NB4 (cell line): Measurements from ENCODE around the gene S100A1.

Experiments used
- DNase-seq: peaks from one replicate; pipeline ENCODE4 v3.0.0; 2010; ENCODE audit warnings: low read depth
- H3K4me3 ChIP-seq: one replicate; pipeline ENCODE4 v1.5.1; 2011; ENCODE audit warnings: mild to moderate bottlenecking, low read depth, low read length, moderate library complexity
- CTCF ChIP-seq: IDR thresholded peaks from one replicate; pipeline ENCODE4 v1.5.1; 2012; ENCODE audit warnings: low read depth, low read length
- MAX ChIP-seq: IDR thresholded peaks from 2 replicates; pipeline ENCODE4 v1.6.1; 2011; ENCODE audit warnings: low read depth, low read length
- MYC ChIP-seq: IDR thresholded peaks from 2 replicates; pipeline ENCODE4 v1.6.1; 2011; ENCODE audit warnings: low read depth, low read length
- POLR2A ChIP-seq: IDR thresholded peaks from 2 replicates; pipeline ENCODE4 v1.6.1; 2011; ENCODE audit warnings: mild to moderate bottlenecking; ENCODE audit not compliant: insufficient read length; ENCODE audit errors: extremely low read depth

S100A1 gene

DNA sequence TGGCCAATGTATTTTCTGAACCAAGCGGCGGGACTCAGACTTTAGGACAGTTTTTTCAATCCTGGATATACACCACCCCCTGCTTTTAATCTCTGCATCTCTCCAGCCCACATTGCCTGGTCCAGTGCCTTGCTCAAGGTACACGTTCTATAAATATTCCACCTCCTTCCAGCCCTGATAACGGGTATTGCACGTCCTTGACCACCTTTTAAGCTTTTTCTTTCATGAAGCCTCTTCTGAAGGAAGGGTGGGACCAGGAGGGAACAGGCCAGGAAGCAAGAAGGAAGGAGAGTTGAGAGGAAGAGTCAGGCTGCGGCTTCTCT lies 18.7 kb upstream of the S100A1 start:
- no peak for DNase-seq
- H3K4me3 ChIP-seq: no peak overlapping the region

DNA sequence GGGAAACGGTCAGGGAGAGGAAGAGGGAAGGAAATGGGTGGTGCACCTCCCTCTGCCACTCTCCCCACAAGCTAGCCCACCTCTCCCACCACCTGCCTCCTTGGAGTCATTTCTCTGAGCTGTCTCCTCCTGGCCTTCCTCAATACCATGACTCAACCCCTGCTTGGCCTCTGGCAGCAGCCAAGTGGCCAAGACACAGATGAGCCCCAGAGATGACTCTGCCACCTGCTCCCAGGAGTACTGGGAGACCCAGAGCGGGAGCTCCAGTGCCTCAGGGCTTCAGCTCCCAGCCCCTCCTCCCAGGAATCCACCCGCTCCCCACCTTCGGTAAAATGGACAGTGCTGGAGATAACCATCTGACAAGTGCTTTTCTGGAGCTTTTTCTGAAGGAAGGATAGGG lies 17.9 kb upstream of the S100A1 start:
- no peak overlapping the region for H3K4me3 ChIP-seq
- TF ChIP-seq MYC (no peak), MAX (no peak), CTCF (no peak)

More for the DNA sequence above, 18.7 kb upstream of the S100A1 start:
- TF ChIP-seq CTCF (no peak), POLR2A (no peak), MYC (no peak), MAX (no peak)

GRCh38 chr1:153610811-153611301 lies 17.4 kb upstream of the S100A1 start:
- TF ChIP-seq POLR2A: no peak
- TF ChIP-seq CTCF: no peak
- peak; percentile 85 for TF ChIP-seq MAX
- peak; percentile 64 for TF ChIP-seq MYC
- DNase-seq: peak; percentile 75
- no peak overlapping the region for H3K4me3 ChIP-seq

More for the DNA sequence above, 17.9 kb upstream of the S100A1 start:
- DNase-seq: peak; percentile 64

- DNase-seq: no peak
- TF ChIP-seq CTCF (no peak), MYC (no peak), POLR2A (no peak), MAX (no peak)
- H3K4me3 ChIP-seq: no peak overlapping the region
These were observed 16.9 kb upstream of the S100A1 start for GRCh38 chr1:153611356-153611755.

- no peak for TF ChIP-seq MAX
- no peak for TF ChIP-seq POLR2A
- TF ChIP-seq CTCF: no peak
- no peak for TF ChIP-seq MYC
- no peak overlapping the region for H3K4me3 ChIP-seq
- no peak for DNase-seq
These were observed 16.0 kb upstream of the S100A1 start for GRCh38 chr1:153612111-153612754.
